Activated naive CD8-positive, alpha-beta T cell treated with anti-CD3 and anti-CD28 coated beads, Interleukin-2, amount 50 U/mL, for 24 hours (primary cell): ENCODE data around the gene B3GAT3.
"Not testable (repeated sequence)": the region's sequence is repeated elsewhere in the genome, so short reads cannot be mapped to it uniquely, and the experiment has no call there.

ENCODE experiments used
- ATAC-seq: fragments of 150-1000 bp; cut with Tn5 transposase; one replicate; pipeline ENCODE4 v1.10.0; 2021
- DNase-seq: peaks from one replicate; pipeline ENCODE4 v3.0.0; 2021
- H3K27ac Mint-ChIP-seq: one replicate; pipeline ENCODE4 v1.8.0; 2021; ENCODE audit warnings: mild to moderate bottlenecking, mixed read lengths
- H3K27me3 Mint-ChIP-seq: one replicate; pipeline ENCODE4 v1.8.0; 2021; ENCODE audit warnings: mixed read lengths
- H3K36me3 Mint-ChIP-seq: one replicate; pipeline ENCODE4 v1.8.0; 2021; ENCODE audit warnings: low read depth, mixed read lengths
- H3K4me1 Mint-ChIP-seq: one replicate; pipeline ENCODE4 v1.8.0; 2021; ENCODE audit warnings: mixed read lengths
- H3K4me3 Mint-ChIP-seq: one replicate; pipeline ENCODE4 v1.8.0; 2021; ENCODE audit warnings: mild to moderate bottlenecking, moderate library complexity, mixed read lengths
- H3K9me3 Mint-ChIP-seq: one replicate; pipeline ENCODE4 v1.8.0; 2021; ENCODE audit warnings: mixed read lengths

The B3GAT3 gene

DNA sequence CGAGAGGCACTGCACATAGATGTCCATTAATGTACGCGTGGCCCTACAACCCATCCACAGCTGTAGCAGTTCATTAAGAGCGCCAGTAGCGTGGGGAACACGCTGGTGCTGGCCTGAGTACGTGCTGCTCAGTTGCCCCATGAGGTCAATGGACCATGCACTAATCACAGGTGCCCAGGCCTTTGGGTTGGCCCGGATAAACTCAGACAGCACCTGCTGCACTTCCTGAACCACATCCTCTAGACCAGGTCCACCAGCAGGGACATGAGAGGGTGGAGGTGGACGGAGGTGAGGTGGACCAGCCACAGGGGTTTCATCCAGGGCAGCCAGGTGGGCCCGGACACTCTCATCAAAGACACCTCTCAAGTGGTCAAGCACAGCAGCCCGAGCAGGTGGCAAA lies 27.7 kb upstream of the B3GAT3 start:
- ATAC-seq (no peak), DNase-seq (no peak)
- no peaks in the 10 kb centered on the region for H3K27me3 Mint-ChIP-seq
- H3K9me3 Mint-ChIP-seq: no peaks in the 10 kb centered on the region
- peaks cover 15% of the 10 kb centered on the region for H3K36me3 Mint-ChIP-seq
- H3K4me3 Mint-ChIP-seq: no peak overlapping the region
- H3K27ac Mint-ChIP-seq: peak overlapping the region; percentile 63
- H3K4me1 Mint-ChIP-seq: peaks cover 42% of the 10 kb centered on the region

GRCh38 chr11:62648967-62649364 lies 27.2 kb upstream of the B3GAT3 start:
- Mint-ChIP-seq H3K27me3 (no peaks in the 10 kb centered on the region), H3K4me1 (peaks cover 42% of the 10 kb centered on the region), H3K4me3 (no peak overlapping the region), H3K27ac (no peak overlapping the region), H3K9me3 (no peaks in the 10 kb centered on the region), H3K36me3 (peaks cover 21% of the 10 kb centered on the region)
- ATAC-seq (no peak), DNase-seq (no peak)

DNA sequence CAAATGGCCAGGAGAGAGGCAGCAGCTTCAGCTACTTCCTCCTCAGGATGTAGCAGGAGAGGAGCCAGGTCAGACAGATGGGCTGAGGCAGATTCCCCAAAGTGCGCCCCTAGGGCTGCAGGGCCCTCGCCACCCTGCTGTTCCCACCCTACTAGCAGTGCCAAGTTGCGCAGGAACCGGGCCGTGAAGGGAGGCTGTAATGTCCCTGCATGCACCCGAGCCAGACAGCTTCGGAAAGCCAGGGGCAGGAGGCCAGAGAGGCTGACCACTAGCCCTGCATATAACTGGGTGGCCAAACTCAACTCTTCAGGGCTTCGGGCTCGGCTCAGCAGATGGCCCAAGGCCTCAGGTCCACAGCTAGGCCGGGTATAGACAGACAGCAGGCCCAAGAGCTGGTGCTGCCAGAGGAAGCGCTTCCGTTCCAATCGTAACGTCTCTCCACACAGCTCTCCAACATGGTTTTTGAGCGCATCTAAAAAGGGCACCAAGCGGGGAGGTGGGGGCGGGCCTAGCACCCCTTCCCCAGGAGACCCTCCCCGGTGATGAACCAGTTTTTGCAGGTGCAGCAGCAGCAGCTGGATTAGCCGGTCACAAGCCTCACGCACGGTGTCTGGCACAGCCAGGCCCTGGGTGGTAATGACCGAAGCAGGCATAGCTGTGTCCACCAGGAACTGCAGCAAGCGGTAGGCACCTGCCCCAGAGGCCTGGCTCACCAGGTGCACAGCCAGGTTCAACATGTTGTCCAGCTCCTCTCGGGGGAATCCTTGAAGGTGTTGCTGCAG lies 26.6 kb upstream of the B3GAT3 start:
- Mint-ChIP-seq H3K9me3 (no peaks in the 10 kb centered on the region), H3K4me3 (no peak overlapping the region), H3K4me1 (peaks cover 39% of the 10 kb centered on the region), H3K27me3 (no peaks in the 10 kb centered on the region), H3K27ac (peak overlapping the region; percentile 18), H3K36me3 (peaks cover 21% of the 10 kb centered on the region)
- ATAC-seq (no peak), DNase-seq (no peak)

DNA sequence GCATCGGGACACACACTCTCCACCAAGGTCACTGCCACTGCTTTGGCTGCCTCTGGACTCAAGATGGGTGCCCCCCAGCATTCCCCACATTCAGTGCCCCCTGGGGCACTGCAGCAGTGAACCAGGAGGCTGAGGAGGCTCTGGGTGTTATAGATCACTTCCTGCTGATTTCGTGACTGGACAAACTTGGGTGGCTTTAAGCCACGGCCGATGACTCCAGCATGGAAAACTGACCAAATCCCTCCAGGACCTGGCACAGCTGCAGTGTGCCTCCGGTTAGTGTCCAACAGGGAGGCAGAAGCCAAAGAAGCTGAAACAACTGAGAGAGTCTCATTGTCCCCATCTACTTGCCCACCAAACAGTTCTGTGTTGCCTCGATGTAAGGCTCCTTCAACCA lies 25.8 kb upstream of the B3GAT3 start:
- Mint-ChIP-seq H3K9me3 (no peaks in the 10 kb centered on the region), H3K36me3 (peaks cover 26% of the 10 kb centered on the region), H3K4me1 (peaks cover 37% of the 10 kb centered on the region), H3K4me3 (no peak overlapping the region), H3K27ac (peak overlapping the region; percentile 18), H3K27me3 (no peaks in the 10 kb centered on the region)
- DNase-seq: no peak
- ATAC-seq: no peak

GRCh38 chr11:62646825-62647608 lies 25.2 kb upstream of the B3GAT3 start:
- Mint-ChIP-seq H3K9me3 (no peaks in the 10 kb centered on the region), H3K27me3 (no peaks in the 10 kb centered on the region), H3K4me3 (peak overlapping the region; percentile 97), H3K36me3 (peaks cover 25% of the 10 kb centered on the region), H3K27ac (peak overlapping the region; percentile 95), H3K4me1 (peaks cover 33% of the 10 kb centered on the region)
- ATAC-seq (no peak), DNase-seq (no peak)

DNA sequence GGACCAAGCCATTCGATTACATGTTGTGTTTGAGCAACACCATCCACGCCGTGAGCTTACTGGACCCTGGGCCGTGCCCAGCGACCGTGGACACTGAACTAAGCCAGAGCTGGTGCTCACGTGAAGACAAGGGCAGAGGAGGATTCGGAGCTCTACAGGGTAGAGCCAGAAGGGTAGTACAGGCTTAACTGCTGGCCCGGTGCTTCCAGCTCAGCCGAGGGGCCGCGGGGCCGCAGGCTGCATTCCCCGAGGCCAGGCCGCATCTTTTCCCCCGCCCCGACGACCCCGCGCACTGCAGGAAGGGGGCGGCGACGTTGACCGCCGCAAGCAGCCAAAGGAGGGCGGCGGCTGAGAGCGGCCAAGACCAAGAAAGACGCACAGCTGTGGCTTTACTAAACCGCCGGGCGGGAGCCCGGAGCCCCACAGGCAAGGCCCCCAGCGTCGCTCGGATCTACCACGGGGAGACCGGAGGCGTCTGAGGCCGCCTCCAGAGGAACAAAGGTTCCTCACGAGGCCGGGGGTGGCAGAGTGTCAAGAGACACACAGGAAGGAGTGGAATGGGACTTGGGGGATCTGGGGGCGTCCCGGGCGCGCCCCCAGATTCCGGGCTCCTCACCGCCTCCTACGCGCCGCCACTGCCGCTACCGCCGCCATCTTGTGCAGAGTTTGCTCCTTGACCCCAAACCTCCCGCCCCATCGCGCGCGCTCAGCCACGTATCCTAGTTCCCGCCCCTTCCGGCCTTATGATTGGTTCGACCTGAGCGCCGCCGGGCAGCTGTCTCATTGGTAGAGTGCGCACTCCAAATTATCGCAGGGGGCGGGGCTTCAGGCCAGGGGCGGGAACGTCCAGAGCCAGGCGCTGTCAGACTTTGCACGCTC lies 24.4 kb upstream of the B3GAT3 start, which contains the start of gene GANAB:
Gene GANAB, minus strand, starts transcription at position 668 of the 879 bp plus-strand sequence. Its CDS starts 14 bp downstream, at position 654.
- Mint-ChIP-seq H3K27me3 (no peaks in the 10 kb centered on the region), H3K36me3 (peaks cover 25% of the 10 kb centered on the region), H3K4me1 (peaks cover 34% of the 10 kb centered on the region), H3K9me3 (no peaks in the 10 kb centered on the region), H3K4me3 (peak within 1 kb of the TSS; percentile 97), H3K27ac (peak within 1 kb of the TSS; percentile 95)
- ATAC-seq (peak; percentile 96), DNase-seq (peak; percentile 99)

DNA sequence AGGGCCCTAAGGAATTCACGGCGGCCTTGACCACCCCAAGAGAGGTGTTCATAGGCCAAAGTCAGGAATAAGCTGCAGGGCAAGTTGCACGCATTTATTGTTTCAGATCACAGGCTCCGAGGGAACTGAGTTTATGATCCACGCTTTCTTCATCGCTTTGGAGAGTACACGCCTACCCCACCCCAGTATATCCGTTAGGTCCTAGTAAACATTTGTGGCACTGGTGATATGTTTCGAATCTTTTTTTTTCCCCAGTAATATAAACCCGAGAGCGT lies 23.8 kb upstream of the B3GAT3 start:
- DNase-seq: no peak
- Mint-ChIP-seq H3K4me1 (peaks cover 37% of the 10 kb centered on the region), H3K27ac (peak overlapping the region; percentile 95), H3K27me3 (no peaks in the 10 kb centered on the region), H3K9me3 (no peaks in the 10 kb centered on the region), H3K36me3 (peaks cover 25% of the 10 kb centered on the region), H3K4me3 (peak overlapping the region; percentile 97)
- no peak for ATAC-seq

DNA sequence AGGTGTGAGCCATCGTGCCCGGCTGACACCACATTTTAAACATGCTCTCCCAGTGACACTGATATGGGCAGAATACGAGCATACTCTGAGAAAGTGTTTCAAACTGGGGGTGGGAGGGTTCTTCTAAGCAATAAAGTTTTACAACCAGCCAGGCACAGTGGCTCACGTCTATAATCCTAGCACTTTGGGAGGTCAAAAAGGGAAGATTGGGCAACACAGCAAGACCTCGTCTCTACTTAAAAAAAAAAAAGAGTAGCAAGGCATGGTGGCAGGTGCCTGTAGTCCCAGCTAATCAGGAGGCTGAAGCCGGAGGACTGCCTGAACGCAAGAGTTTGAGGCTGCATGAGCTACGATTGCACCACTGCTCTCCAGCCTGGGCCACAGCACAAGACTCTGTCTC lies 22.4 kb upstream of the B3GAT3 start:
- no peaks in the 10 kb centered on the region for H3K27me3 Mint-ChIP-seq
- peaks cover 29% of the 10 kb centered on the region for H3K36me3 Mint-ChIP-seq
- peak overlapping the region; percentile 57 for H3K27ac Mint-ChIP-seq
- H3K4me1 Mint-ChIP-seq: peaks cover 48% of the 10 kb centered on the region
- ATAC-seq: no peak
- no peaks in the 10 kb centered on the region for H3K9me3 Mint-ChIP-seq
- H3K4me3 Mint-ChIP-seq: peak overlapping the region; percentile 46
- no peak for DNase-seq

DNA sequence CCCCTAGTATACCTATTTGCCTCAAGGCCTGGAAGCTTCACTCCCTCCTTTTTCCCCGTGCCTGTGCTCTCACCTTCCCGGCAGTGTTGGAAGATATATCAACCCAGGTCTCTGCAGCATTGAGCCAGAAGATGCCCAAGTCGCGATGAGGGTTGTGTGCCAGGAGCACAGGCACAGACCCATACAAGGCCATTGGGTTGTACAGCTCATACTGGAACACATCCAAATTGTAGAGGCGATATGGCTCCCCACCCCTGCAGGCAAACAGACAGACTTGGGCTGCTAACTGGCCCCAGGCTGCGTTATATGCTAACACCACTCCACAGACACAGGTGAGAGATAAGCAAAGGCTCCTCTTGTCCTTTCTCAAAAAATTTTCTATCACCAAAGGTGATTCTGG lies 10.7 kb upstream of the B3GAT3 start:
- no peaks in the 10 kb centered on the region for H3K27me3 Mint-ChIP-seq
- DNase-seq: no peak
- peaks cover 14% of the 10 kb centered on the region for H3K4me1 Mint-ChIP-seq
- H3K4me3 Mint-ChIP-seq: no peak overlapping the region
- ATAC-seq: no peak
- H3K36me3 Mint-ChIP-seq: peaks cover 72% of the 10 kb centered on the region
- H3K9me3 Mint-ChIP-seq: no peaks in the 10 kb centered on the region
- H3K27ac Mint-ChIP-seq: no peak overlapping the region

- Mint-ChIP-seq H3K36me3 (peaks cover 57% of the 10 kb centered on the region), H3K9me3 (no peaks in the 10 kb centered on the region), H3K27ac (peak overlapping the region; percentile 32), H3K4me3 (no peak overlapping the region), H3K4me1 (peaks cover 3% of the 10 kb centered on the region), H3K27me3 (no peaks in the 10 kb centered on the region)
- no peak for DNase-seq
- no peak for ATAC-seq
These were observed 5.9 kb upstream of the B3GAT3 start for GRCh38 chr11:62627713-62628112.

- DNase-seq: no peak
- Mint-ChIP-seq H3K27ac (peak overlapping the region; percentile 97), H3K4me1 (peaks cover 28% of the 10 kb centered on the region), H3K9me3 (no peaks in the 10 kb centered on the region), H3K36me3 (peaks cover 36% of the 10 kb centered on the region), H3K27me3 (no peaks in the 10 kb centered on the region), H3K4me3 (peak overlapping the region; percentile 97)
- no peak for ATAC-seq
These were observed 797 bp upstream of the B3GAT3 start for GRCh38 chr11:62622476-62623089.

- DNase-seq: no peak
- Mint-ChIP-seq H3K36me3 (peaks cover 30% of the 10 kb centered on the region), H3K4me3 (peak overlapping the region; percentile 97), H3K4me1 (peaks cover 28% of the 10 kb centered on the region), H3K27me3 (no peaks in the 10 kb centered on the region), H3K27ac (peak overlapping the region; percentile 95), H3K9me3 (no peaks in the 10 kb centered on the region)
- no peak for ATAC-seq
These were observed 689 bp downstream of the B3GAT3 start for GRCh38 chr11:62621027-62621566.

DNA sequence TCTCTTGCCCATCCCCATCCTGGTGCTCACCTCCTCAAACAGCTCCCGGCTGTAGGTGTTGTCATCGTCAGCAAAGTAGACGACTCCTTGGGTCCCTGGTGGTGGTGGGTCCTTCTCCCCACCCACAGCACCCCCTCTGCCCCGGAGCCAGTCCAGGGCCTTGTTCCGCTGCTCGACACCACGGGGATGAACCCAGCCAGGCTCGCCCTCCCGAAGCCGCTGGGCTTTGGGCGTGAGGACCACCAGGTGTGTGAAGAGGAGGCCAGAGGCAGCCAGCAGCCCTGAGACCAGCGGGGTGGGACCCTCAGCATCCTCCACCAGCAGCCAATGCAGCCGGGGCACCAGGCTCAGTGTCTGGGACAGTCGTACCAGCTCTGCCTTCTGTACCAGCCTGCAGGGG lies 4.8 kb downstream of the B3GAT3 start:
- H3K9me3 Mint-ChIP-seq, DNase-seq, ATAC-seq, H3K27ac Mint-ChIP-seq, H3K27me3 Mint-ChIP-seq, H3K4me3 Mint-ChIP-seq: not testable (repeated sequence)
- peaks cover 19% of the 10 kb centered on the region for H3K36me3 Mint-ChIP-seq
- peaks cover 38% of the 10 kb centered on the region for H3K4me1 Mint-ChIP-seq

GRCh38 chr11:62615521-62615920 lies 6.3 kb downstream of the B3GAT3 start:
- ATAC-seq: no peak
- Mint-ChIP-seq H3K27me3 (no peaks in the 10 kb centered on the region), H3K4me3 (no peak overlapping the region), H3K27ac (no peak overlapping the region), H3K4me1 (peaks cover 39% of the 10 kb centered on the region), H3K9me3 (no peaks in the 10 kb centered on the region), H3K36me3 (peaks cover 12% of the 10 kb centered on the region)
- DNase-seq: no peak
